ENCODE measurements around the gene SETBP1. TPM values are rescaled to one million over a fixed set of nuclear protein-coding genes. Genes with fewer than 3 reads are reported as not detected.

The SETBP1 gene
- total and polyA plus RNA-seq, 2 of the 13 experiments (the other 11 are each of a cell fraction or from before 2014, with no cell fraction given) = 0.18 to 0.65 TPM

DNA sequence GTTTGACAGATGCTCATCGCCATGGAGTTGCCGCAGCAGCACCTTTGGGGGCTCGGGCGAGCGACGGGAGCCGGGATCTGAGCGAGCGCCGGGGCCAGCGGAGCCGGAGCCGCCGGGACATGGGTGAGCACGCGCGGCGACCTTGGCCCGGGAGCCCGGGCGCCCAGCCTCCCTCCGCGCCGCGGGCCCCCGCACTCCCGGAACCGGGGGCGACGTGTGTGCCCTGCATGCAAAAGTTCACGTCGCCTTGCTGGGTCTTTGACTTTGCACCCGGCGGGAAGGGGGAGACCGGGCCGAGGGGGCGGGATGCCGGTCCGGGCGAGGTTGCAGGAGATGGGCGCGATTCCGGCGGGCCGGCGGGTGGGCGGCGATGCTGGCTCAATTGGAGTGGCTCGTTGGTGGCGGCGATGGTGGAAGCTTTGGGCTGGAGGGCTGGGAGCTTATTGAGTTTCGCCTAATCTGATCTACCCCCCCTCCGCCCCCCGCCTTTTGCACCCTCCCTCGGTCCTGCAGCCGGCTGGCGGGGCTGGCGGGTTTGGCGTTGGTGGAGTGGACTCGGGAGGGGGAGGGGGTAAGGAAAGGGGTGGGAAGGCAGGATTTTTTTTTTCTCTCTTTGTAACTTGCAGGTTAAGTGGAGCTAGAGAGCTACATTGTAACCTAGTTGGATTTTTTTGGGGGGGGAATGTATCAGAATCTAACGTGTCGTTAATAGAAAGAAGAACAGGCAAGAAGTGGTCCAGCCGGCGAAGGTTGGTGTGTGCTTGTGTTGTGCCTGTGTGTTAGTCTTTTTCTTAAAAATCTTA, at the start of gene SETBP1 (continued):
- TF ChIP-seq DMTF1 (CRISPR knock-in tag; IDR thresholded peaks at IDR 0.05) = no peak
- no peak for TF ChIP-seq CAMTA2 (CRISPR knock-in tag; IDR thresholded peaks at IDR 0.05; ENCODE audit: borderline replicate concordance)
- TF ChIP-seq NONO (IDR thresholded peaks at IDR 0.05) = no peak
- TF ChIP-seq NONO (CRISPR knock-in tag; conservative IDR thresholded peaks at IDR 0.05) = peak; percentile 40; the same call in 1 of the 2 replicates
- no peak for TF ChIP-seq ZNF7 (CRISPR knock-in tag; IDR thresholded peaks at IDR 0.05)
- no peak for TF ChIP-seq PHB2 (IDR thresholded peaks at IDR 0.05; ENCODE audit: partially characterized antibody)
- no peak for TF ChIP-seq MTF2 (CRISPR knock-in tag; IDR thresholded peaks at IDR 0.05; ENCODE audit: borderline replicate concordance)
- no peak for TF ChIP-seq MYPOP (CRISPR knock-in tag; IDR thresholded peaks at IDR 0.05)
- TF ChIP-seq FOXA3 (CRISPR knock-in tag; IDR thresholded peaks at IDR 0.05) = no peak
- TF ChIP-seq ZC3H4 (CRISPR knock-in tag; IDR thresholded peaks at IDR 0.05; ENCODE audit: borderline replicate concordance) = no peak
- no peak for TF ChIP-seq RBAK (CRISPR knock-in tag; IDR thresholded peaks at IDR 0.05)
- TF ChIP-seq ZMYM4 (CRISPR knock-in tag; IDR thresholded peaks at IDR 0.05) = peak; percentile 60; the same call in 1 of the 2 replicates
- TF ChIP-seq REXO4 (CRISPR knock-in tag; IDR thresholded peaks at IDR 0.05; ENCODE audit: borderline replicate concordance) = no peak
- no peak for TF ChIP-seq NR2F6 (IDR thresholded peaks at IDR 0.05)
- peak; percentile 47; the same call in 1 of the 2 replicates for TF ChIP-seq NR2F6 (CRISPR knock-in tag; IDR thresholded peaks at IDR 0.05)
- no peak for TF ChIP-seq CC2D1A (CRISPR knock-in tag; IDR thresholded peaks at IDR 0.05)
- peak; percentile 31; the same call in 1 of the 2 replicates for TF ChIP-seq GATA4 (IDR thresholded peaks at IDR 0.05; ENCODE audit: borderline replicate concordance, low read depth)
- no peak for TF ChIP-seq NCOA5 (CRISPR knock-in tag; IDR thresholded peaks at IDR 0.05)
- no peak for TF ChIP-seq ZNF549 (CRISPR knock-in tag; IDR thresholded peaks at IDR 0.05)
- TF ChIP-seq KDM5B (CRISPR knock-in tag; IDR thresholded peaks at IDR 0.05; ENCODE audit: borderline replicate concordance) = peak; percentile 47; the same call in 1 of the 2 replicates
- no peak for TF ChIP-seq NFYB (CRISPR knock-in tag; IDR thresholded peaks at IDR 0.05)
- no peak for TF ChIP-seq NR2C2 (CRISPR knock-in tag; IDR thresholded peaks at IDR 0.05; ENCODE audit: borderline replicate concordance)
- no peak for TF ChIP-seq WIZ (CRISPR knock-in tag; IDR thresholded peaks at IDR 0.05)
- TF ChIP-seq HDAC1 (CRISPR knock-in tag; IDR thresholded peaks at IDR 0.05) = peak; percentile 61; the same call in 1 of the 2 replicates
- TF ChIP-seq, protein P1, sequence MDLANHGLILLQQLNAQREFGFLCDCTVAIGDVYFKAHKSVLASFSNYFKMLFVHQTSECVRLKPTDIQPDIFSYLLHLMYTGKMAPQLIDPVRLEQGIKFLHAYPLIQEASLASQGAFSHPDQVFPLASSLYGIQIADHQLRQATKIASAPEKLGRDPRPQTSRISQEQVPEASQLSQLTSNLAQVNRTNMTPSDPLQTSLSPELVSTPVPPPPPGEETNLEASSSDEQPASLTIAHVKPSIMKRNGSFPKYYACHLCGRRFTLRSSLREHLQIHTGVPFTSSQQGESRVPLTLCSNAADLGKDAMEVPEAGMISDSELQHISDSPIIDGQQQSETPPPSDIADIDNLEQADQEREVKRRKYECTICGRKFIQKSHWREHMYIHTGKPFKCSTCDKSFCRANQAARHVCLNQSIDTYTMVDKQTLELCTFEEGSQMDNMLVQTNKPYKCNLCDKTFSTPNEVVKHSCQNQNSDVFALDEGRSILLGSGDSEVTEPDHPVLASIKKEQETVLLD (CRISPR knock-in tag; IDR thresholded peaks at IDR 0.05; ENCODE audit: low read depth) = peak; percentile 73
- no peak for TF ChIP-seq ATF1 (CRISPR knock-in tag; IDR thresholded peaks at IDR 0.05)
- TF ChIP-seq CREM (IDR thresholded peaks at IDR 0.05) = no peak
- TF ChIP-seq CREM (CRISPR knock-in tag; IDR thresholded peaks at IDR 0.05) = no peak
